Right lobe of liver (tissue), 4 donors: ENCODE measurements around the gene RAB11FIP4.

ENCODE experiments used
- POLR2A ChIP-seq: fragments of 450-650 bp; IDR thresholded peaks from one replicate; pipeline ENCODE4 v1.6.1; 2017; ENCODE audit warnings: antibody characterized with exemption, mild to moderate bottlenecking
- TF ChIP-seq, protein P1 (sequence below), 4 donors: fragments of 200-600 bp in 3 of 4; fragments of 450-650 bp in 1 of 4; IDR thresholded peaks; one replicate each; pipeline versions ENCODE4 v1.5.1 to v1.8.0; 2016 to 2022; ENCODE audit warnings: antibody characterized with exemption in 4 of 4, mild to moderate bottlenecking in 2 of 4
- donor health status: DM: no; HTN: no; CAD: no.
- donor health status: DM: no; HTN: no; CAD: no.
- donor health status: DM: no; HTN: yes; CAD: no.

DNA sequence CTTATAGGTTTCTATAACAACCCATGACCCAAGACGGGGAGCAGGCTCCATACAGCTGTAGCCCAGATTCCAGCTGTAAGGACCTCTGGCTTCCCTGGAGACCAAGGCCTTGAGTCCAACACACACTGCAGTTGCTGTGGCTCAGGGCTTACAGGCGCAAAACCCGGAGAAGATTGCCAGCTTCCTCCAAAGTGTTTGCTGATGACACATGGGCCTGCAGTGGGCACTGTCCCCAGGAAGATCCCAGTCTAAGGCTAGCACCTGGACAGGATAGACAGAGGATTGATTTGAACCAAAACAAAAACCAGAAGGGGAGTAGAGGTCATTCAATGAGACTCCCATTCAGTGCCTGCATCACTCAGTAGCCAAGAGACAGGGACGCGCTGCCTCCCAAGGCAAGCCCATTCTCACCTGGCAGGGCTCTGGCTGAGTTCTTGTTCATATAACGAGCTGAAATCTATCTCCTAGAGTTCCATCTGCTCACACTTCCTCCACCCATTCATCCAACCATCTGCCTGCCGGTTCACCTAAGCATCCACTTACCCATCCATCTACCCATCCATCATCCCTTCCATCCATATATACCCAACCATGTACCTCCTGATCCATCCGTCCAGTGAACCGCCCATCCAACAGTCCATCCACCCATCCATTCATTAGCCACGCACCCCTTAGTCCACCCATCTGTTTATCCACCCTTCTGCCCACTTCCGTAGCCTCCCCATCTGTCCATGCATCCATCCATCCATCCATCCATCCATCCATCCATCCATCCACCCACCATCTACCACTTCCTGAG lies 10.2 kb downstream of the RAB11FIP4 start:
- TF ChIP-seq, protein P1, sequence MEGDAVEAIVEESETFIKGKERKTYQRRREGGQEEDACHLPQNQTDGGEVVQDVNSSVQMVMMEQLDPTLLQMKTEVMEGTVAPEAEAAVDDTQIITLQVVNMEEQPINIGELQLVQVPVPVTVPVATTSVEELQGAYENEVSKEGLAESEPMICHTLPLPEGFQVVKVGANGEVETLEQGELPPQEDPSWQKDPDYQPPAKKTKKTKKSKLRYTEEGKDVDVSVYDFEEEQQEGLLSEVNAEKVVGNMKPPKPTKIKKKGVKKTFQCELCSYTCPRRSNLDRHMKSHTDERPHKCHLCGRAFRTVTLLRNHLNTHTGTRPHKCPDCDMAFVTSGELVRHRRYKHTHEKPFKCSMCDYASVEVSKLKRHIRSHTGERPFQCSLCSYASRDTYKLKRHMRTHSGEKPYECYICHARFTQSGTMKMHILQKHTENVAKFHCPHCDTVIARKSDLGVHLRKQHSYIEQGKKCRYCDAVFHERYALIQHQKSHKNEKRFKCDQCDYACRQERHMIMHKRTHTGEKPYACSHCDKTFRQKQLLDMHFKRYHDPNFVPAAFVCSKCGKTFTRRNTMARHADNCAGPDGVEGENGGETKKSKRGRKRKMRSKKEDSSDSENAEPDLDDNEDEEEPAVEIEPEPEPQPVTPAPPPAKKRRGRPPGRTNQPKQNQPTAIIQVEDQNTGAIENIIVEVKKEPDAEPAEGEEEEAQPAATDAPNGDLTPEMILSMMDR (IDR thresholded peaks at IDR 0.05): no peak
- TF ChIP-seq POLR2A: no peak
